Small intestine (tissue), 7 donors: ENCODE results near the gene MINAR2. TPM values are rescaled to one million over a fixed set of nuclear protein-coding genes. Genes with fewer than 3 reads are reported as not detected.
A peak's percentile ranks its signal among the peaks of the same experiment; 100 is the strongest.

Source experiments
- DNase-seq, 2 donors: peaks; one replicate each; pipeline versions ENCODE4 v3.0.0 to v3.0.0-alpha.2; 2013
- FAIRE-seq: peaks from 2 replicates; lab custom pipeline; 2012; peaks lifted over from hg19 to GRCh38; lab: Jason Lieb, UNC
- H3K27ac ChIP-seq, 3 donors: one replicate each; pipeline ENCODE4 v1.5.1; 2013; ENCODE audit warnings: low read length in 2 of 3, mild to moderate bottlenecking in 2 of 3, control low read depth in 1 of 3, inconsistent platforms in 1 of 3, low read depth in 1 of 3, moderate library complexity in 1 of 3
- H3K27me3 ChIP-seq, 3 donors: one replicate each; pipeline ENCODE4 v1.6.1; 2013; ENCODE audit warnings: low read length in 3 of 3, inconsistent platforms in 1 of 3; ENCODE audit not compliant: control insufficient read depth in 3 of 3, insufficient read depth in 3 of 3
- H3K36me3 ChIP-seq, 3 donors: one replicate each; pipeline ENCODE4 v1.6.1; 2013; ENCODE audit warnings: low read length in 3 of 3, inconsistent platforms in 1 of 3, low read depth in 1 of 3, mild to moderate bottlenecking in 1 of 3, moderate library complexity in 1 of 3; ENCODE audit not compliant: control insufficient read depth in 3 of 3, insufficient read depth in 2 of 3
- H3K4me1 ChIP-seq, 3 donors: one replicate each; pipeline ENCODE4 v1.6.1; 2013; ENCODE audit warnings: low read length in 2 of 3, inconsistent platforms in 1 of 3, low read depth in 1 of 3, mild to moderate bottlenecking in 1 of 3, moderate library complexity in 1 of 3; ENCODE audit not compliant: control insufficient read depth in 3 of 3, insufficient read depth in 2 of 3
- H3K4me3 ChIP-seq, 3 donors: one replicate each; pipeline ENCODE4 v1.5.1; 2013; ENCODE audit warnings: low read length in 3 of 3, control low read depth in 1 of 3, inconsistent platforms in 1 of 3, low read depth in 1 of 3, mild to moderate bottlenecking in 1 of 3, moderate library complexity in 1 of 3
- H3K9me3 ChIP-seq, 2 donors: one replicate each; pipeline ENCODE4 v1.6.1; 2013; ENCODE audit warnings: low read depth in 1 of 2, low read length in 1 of 2; ENCODE audit not compliant: control insufficient read depth in 2 of 2, insufficient read depth in 1 of 2
- WGBS, 3 donors: extraction: QIAGEN DNeasy Blood & Tissue Kit; methylation state at CpG; one replicate each; pipeline ENCODE4 v1.1.7; 2013; 5-methylcytosine and 5-hydroxymethylcytosine counted together
- polyA plus RNA-seq, 4 donors: library from polyadenylated mRNA; stranded (reverse) in 3 of 4; unstranded in 1 of 4; fragments of 200-250 nt in 3 of 4; fragments of 120-200 nt in 1 of 4; gene quantifications; one replicate each; pipeline versions ENCODE4 v1.2.1 to v1.2.3, GENCODE V29; 2013
- donor health status: healthy with polysubstance abuse.
- donor health status: control.
- donor health status: control.
- donor health status: Bipolar disorder and iron deficiency.
- donor health status: healthy.

The MINAR2 gene
- polyA plus RNA-seq, 4 donors, result 0.03 TPM; not detected in 3

DNA sequence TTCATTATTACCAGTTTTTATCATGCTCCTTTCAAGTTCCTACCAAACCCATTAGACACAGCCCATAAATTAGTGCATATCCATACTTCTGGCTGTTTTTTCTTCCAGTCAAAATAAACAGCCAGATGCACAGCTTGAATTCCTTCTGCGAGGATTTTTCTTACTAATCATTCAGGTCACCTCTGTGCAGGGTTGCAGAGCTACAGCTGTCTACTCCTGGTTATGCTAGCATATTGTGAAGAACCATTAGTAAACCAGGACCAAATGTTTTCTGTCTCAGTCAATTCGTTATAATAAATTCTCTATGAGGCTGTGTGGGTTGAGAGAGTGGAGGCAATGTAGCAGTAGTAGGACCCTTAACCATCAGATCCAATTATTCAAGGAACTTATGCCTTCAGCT lies 8.1 kb upstream of the MINAR2 start:
- no peak overlapping the region for H3K4me3 ChIP-seq
- H3K36me3 ChIP-seq, result no peaks in the 10 kb centered on the region
- FAIRE-seq (no peak), DNase-seq (no peak)
- no peaks in the 10 kb centered on the region for H3K9me3 ChIP-seq
- 57 to 75% (median 60%) methylated on average over 2 of the region's 2 CpGs for WGBS, 3 donors
- H3K27ac ChIP-seq, result no peak overlapping the region
- no peaks in the 10 kb centered on the region for H3K4me1 ChIP-seq
- H3K27me3 ChIP-seq, result no peaks in the 10 kb centered on the region

DNA sequence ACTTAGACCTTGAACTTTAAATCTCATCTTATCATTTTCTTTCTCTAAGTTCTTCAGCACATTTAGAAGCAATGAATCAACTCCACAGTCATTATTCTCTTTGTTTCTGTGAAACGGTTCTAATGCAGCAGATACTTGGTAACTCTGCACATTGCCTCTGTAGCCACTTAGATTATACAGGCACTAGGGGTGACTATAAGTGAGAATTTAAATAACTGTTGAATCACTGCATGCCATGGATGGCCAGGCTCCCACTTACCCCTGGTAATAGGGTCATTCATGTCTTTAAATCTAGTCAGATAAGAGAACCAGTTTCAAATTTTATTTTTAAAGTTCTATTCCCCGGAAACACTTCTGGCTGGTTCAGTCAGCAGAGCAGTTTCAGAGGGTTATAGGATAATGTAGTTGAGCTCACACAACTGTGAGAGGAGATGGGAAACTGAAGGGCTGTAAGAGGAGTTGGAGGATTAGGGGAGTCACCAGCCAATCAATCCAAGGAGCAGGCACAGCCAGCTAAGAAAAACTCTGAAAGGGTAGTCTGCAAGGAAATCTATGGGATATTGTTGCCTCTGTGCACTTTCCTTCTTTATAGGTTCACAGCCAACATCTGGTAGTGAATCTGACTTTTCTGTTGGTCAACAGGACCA lies 4.2 kb upstream of the MINAR2 start:
- H3K27me3 ChIP-seq, result no peaks in the 10 kb centered on the region
- FAIRE-seq (no peak), DNase-seq (no peak)
- no peaks in the 10 kb centered on the region for H3K36me3 ChIP-seq
- 51 to 73% (median 52%) methylated on average over 2 of the region's 2 CpGs for WGBS, 3 donors
- H3K9me3 ChIP-seq, result no peaks in the 10 kb centered on the region
- H3K4me3 ChIP-seq, result no peak overlapping the region
- H3K27ac ChIP-seq, result no peak overlapping the region
- H3K4me1 ChIP-seq, result no peaks in the 10 kb centered on the region

DNA sequence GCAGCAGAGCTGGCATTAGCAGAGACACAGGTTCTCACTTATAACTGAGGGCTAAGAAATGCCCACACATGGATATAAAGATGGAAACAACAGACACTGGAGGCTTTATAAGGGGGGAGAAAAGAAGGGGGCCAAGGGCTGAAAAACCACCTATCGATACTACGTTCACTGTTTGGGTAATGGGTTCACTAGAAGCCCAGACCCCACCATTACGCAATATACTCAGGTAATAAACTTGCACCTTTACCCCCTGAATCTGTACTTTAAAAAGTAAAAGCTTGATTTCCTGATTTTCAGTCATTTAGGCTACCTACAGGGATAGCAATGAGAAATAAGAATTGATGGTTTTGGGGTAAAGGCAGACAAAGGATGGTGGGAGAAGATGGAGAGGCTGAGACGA lies 1.9 kb upstream of the MINAR2 start:
- H3K27me3 ChIP-seq, result no peaks in the 10 kb centered on the region
- H3K27ac ChIP-seq, result no peak overlapping the region
- no peaks in the 10 kb centered on the region for H3K4me1 ChIP-seq
- DNase-seq, result no peak
- 88 to 90% (median 89%) methylated on average over 4 of the region's 4 CpGs for WGBS, 3 donors
- FAIRE-seq, result no peak
- H3K4me3 ChIP-seq, result no peak overlapping the region
- H3K36me3 ChIP-seq, result no peaks in the 10 kb centered on the region
- no peaks in the 10 kb centered on the region for H3K9me3 ChIP-seq

DNA sequence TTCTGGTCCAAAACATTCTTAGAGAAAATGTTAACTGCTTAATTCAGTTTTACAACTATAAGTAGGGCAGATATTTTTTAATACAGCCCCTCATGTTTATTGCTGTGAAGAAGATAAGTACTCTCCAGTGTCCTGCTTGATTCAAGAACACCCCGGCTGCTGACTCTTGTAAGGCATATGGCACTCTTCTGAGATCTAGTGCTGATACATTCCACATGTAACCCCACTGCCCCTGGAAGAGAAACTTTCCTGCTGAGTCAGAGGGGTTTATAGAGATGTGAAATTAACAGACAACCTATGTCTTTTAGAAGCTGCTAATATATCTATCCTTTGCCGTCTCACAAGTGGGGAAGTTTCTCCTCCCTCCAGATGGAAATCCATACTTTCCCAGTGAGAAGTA lies 1.0 kb upstream of the MINAR2 start:
- H3K36me3 ChIP-seq, result no peaks in the 10 kb centered on the region
- FAIRE-seq (no peak), DNase-seq (no peak)
- H3K4me3 ChIP-seq, result no peak overlapping the region
- no peaks in the 10 kb centered on the region for H3K9me3 ChIP-seq
- H3K27ac ChIP-seq, result no peak overlapping the region
- no peaks in the 10 kb centered on the region for H3K27me3 ChIP-seq
- 70 to 80% (median 80%) methylated on average over 2 of the region's 2 CpGs for WGBS, 3 donors
- no peaks in the 10 kb centered on the region for H3K4me1 ChIP-seq

DNA sequence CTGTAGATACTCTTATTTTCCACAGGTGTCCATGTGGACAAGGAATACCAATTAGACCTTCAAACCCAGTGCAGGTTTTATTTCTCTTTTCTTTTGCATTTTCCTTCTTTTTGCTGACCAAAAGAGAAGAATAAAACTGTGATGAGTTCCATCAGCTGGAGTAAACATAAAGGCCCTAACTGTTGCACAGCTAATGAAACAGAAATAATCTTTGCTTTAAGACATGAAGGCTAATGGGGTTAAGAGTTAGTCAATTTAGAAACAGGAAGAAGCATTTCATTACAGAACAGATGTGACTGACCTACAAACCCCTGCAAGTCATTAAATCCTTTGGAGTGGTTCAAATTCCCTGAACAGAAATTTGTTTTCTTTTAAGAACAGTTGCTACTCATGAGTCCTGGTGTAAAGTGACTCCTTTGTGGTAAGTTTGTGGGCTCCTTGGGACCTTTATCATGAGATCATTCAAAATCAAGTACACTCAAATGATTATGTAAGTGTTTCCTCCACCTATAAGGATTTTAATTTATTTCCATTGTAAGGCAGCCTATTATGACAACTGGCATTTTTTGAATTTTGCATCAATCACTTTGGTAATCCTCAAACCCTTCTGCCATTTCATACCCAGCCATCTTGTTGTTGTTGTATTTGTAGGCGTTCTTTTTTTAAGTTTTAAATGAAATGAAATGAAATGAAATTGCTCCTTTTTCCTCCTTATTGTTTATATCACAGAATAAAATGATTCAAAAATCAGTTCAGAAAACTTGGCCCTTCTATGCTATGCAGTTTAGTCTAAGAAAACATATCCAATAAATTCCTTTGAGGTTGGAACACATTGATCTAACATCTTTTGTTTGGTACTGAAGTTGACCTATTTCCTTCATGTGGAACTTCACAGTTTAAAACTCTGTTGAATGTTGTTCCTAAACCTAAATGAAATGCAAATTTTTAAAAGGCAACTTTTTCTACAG lies 1.3 kb downstream of the MINAR2 start:
- FAIRE-seq (no peak), DNase-seq (no peak)
- Histone ChIP-seq H3K9me3 (no peaks in the 10 kb centered on the region), H3K4me3 (no peak overlapping the region), H3K36me3 (no peaks in the 10 kb centered on the region), H3K27me3 (no peaks in the 10 kb centered on the region), H3K4me1 (no peaks in the 10 kb centered on the region), H3K27ac (no peak overlapping the region)
- 76 to 85% (median 82%) methylated on average over 1 of the region's 1 CpG for WGBS, 3 donors

DNA sequence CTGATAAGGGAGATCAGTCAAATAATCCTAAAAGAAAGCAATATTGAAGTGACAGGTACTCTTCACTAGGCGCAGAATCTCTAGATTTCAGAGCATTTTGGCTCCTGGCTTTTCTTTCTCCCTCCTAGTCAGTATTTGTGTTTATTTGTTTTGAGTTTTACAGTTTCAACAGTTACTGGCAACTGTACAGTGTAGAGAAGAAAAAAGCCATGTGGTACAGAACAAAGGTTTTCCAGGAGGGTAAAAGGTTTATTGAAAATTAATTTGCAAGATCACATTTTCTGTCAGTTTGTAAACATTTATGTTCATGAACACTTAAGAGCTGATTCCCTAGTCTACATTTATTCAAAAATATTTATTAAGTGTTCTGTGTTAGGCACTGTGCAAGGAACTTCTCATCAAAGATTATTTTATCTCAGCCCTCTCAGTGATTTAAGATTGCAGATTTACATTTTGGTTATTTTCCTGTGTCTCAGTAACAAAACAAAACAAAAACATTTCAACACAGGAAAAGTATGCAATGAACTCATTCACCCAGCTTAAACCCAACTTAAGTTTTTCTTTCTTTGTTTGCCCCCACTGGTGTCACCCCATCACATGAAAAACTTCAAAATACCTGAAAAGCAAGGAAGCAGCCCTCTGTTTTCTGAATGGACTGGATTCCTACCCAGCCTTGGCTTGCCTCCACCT lies 12.9 kb downstream of the MINAR2 start:
- DNase-seq, result no peak
- Histone ChIP-seq H3K4me1 (no peaks in the 10 kb centered on the region), H3K27me3 (no peaks in the 10 kb centered on the region), H3K27ac (no peak overlapping the region), H3K36me3 (no peaks in the 10 kb centered on the region), H3K4me3 (no peak overlapping the region), H3K9me3 (no peaks in the 10 kb centered on the region)
- 84 to 91% (median 89%) methylated on average over 1 of the region's 1 CpG for WGBS, 3 donors
- FAIRE-seq, result no peak

DNA sequence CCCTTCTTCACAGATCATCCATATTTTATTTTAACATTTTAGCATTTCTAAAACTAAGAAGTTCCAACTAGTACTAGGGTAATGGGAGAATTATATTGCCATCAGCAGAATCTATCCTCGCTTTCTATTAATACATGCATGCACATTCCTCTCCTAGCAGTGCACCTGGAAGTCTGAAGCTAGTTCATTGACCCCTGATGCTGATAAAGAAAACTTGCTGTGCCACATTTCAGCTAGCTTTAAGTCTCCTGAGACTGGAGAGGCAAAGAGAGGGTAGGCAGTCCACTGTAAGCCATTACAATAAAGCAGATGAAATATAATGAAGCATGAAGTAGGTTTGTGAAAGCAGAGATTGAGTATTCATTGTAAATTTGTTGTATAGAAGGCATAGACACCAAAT lies 15.8 kb downstream of the MINAR2 start:
- Histone ChIP-seq H3K4me3 (no peak overlapping the region), H3K9me3 (no peaks in the 10 kb centered on the region), H3K27ac (no peak overlapping the region), H3K4me1 (no peaks in the 10 kb centered on the region), H3K27me3 (no peaks in the 10 kb centered on the region), H3K36me3 (no peaks in the 10 kb centered on the region)
- DNase-seq, result peak; percentile 3 to 42
- no peak for FAIRE-seq
- WGBS, 3 donors, result 36 to 69% (median 56%) methylated on average over 1 of the region's 1 CpG

DNA sequence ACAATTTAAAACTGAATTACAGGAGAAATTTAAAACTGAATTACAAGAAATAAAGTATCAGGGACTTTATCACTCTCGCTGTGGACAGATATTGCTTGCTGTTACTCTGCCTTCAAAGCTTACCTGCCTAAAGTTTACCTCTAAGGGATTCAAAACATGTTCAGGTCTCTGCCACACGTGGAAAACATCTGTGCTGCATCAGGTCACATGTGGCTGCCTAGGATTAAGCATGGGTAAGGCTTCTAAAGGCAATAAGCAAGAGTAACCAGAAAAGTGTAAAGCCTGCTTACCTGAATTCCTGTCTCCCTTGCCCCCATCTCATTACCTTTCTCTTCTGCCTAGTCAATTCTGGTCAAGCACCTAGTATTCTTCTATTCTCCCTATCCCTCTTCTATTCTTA lies 18.9 kb downstream of the MINAR2 start:
- no peak for DNase-seq
- 51 to 77% (median 59%) methylated on average over 2 of the region's 2 CpGs for WGBS, 3 donors
- Histone ChIP-seq H3K36me3 (no peaks in the 10 kb centered on the region), H3K4me3 (no peak overlapping the region), H3K27me3 (no peaks in the 10 kb centered on the region), H3K9me3 (no peaks in the 10 kb centered on the region), H3K4me1 (no peaks in the 10 kb centered on the region), H3K27ac (no peak overlapping the region)
- no peak for FAIRE-seq
